B cell (primary cell): ENCODE data around the gene BTBD17. TPM values are rescaled to one million over a fixed set of nuclear protein-coding genes. Genes with fewer than 3 reads are reported as not detected.

Experiments used
- ATAC-seq: fragments of 200-7000 bp; cut with Tn5 transposase; one replicate; pipeline ENCODE4 v1.10.0; 2021; ENCODE audit warnings: low read depth, mild to moderate bottlenecking, moderate number of reproducible peaks, moderate library complexity
- CTCF ChIA-PET: fragments of 350-600 bp; sonication (Branson Sonifier 250); formaldehyde crosslinking; loops from one replicate; lab custom pipeline; 2021; ENCODE audit warnings: antibody characterized with exemption, inconsistent platforms; lab: Charles Lee
- POLR2A ChIA-PET: fragments of 350-600 bp; sonication (Branson Sonifier 250); formaldehyde crosslinking; loops from one replicate; lab custom pipeline; 2021; ENCODE audit warnings: antibody characterized with exemption; lab: Charles Lee
- DNase-seq: peaks from one replicate; pipeline ENCODE4 v3.0.0; 2013
- H2AFZ ChIP-seq: 2 replicates; pipeline ENCODE4 v1.6.1; 2012; ENCODE audit warnings: mild to moderate bottlenecking, low read depth, low read length; ENCODE audit not compliant: insufficient read depth, poor library complexity, severe bottlenecking
- H3K27ac ChIP-seq, 2 donors: 1 replicate in 1 of 2; 2 replicates in 1 of 2; pipeline ENCODE4 v1.5.1; 2012 to 2013; ENCODE audit warnings: low read length in 2 of 2, mild to moderate bottlenecking in 2 of 2, moderate library complexity in 1 of 2
- H3K27me3 ChIP-seq, 4 experiments: fragments of 200-600 bp in 1 of 4; sonication (generic) in 1 of 4; replicated peaks in 1 of 4; 1 replicate in 2 of 4; 2 replicates in 2 of 4; pipeline versions ENCODE4 v1.6.1 to v1.7.0; 2013 to 2016; ENCODE audit warnings: low read length in 3 of 4, mild to moderate bottlenecking in 2 of 4, mixed read lengths in 1 of 4, moderate library complexity in 1 of 4; ENCODE audit not compliant: insufficient read depth in 4 of 4, control insufficient read depth in 3 of 4; ENCODE audit errors: control extremely low read depth in 1 of 4
- H3K36me3 ChIP-seq, 2 experiments: replicated peaks in 1 of 2; 1 replicate in 1 of 2; 2 replicates in 1 of 2; pipeline versions ENCODE4 v1.6.1 to v1.7.1; 2013; ENCODE audit warnings: low read length in 1 of 2; ENCODE audit not compliant: insufficient read depth in 2 of 2, control insufficient read depth in 1 of 2; ENCODE audit errors: control extremely low read depth in 1 of 2, extremely low read depth in 1 of 2
- H3K4me1 ChIP-seq, 2 donors: fragments of 200-600 bp in 1 of 2; sonication (generic) in 1 of 2; 1 replicate in 1 of 2; 2 replicates in 1 of 2; pipeline versions ENCODE4 v1.5.1 to v1.6.1; 2013 to 2017; ENCODE audit warnings: low read length in 2 of 2; ENCODE audit not compliant: control insufficient read depth in 2 of 2, insufficient read depth in 2 of 2
- H3K4me2 ChIP-seq: replicated peaks from 2 replicates; pipeline ENCODE3; 2012; ENCODE audit warnings: mild to moderate bottlenecking, low read depth, low read length; ENCODE audit not compliant: poor library complexity, severe bottlenecking
- H3K4me3 ChIP-seq, 5 experiments: fragments of 200-600 bp in 1 of 5; sonication (generic) in 1 of 5; 1 replicate in 3 of 5; 2 replicates in 2 of 5; pipeline versions ENCODE4 v1.5.1 to v1.7.0; 2011 to 2016; ENCODE audit warnings: low read length in 4 of 5, mild to moderate bottlenecking in 4 of 5, low read depth in 2 of 5, control low read depth in 1 of 5, moderate library complexity in 1 of 5; ENCODE audit not compliant: insufficient read depth in 1 of 5; ENCODE audit errors: control extremely low read depth in 1 of 5, extremely low read depth in 1 of 5
- H3K79me2 ChIP-seq: fragments of 200-600 bp; sonication (generic); one replicate; pipeline ENCODE4 v1.6.0; 2016; ENCODE audit warnings: low read length; ENCODE audit not compliant: control insufficient read depth, insufficient read depth
- H3K9ac ChIP-seq: fragments of 200-600 bp; sonication (generic); 2 replicates; pipeline ENCODE4 v1.6.1; 2017; ENCODE audit warnings: mild to moderate bottlenecking, low read length, moderate library complexity
- H3K9me3 ChIP-seq, 3 donors: one replicate each; pipeline versions ENCODE4 v1.6.1 to v1.7.1; 2013; ENCODE audit warnings: low read length in 2 of 3; ENCODE audit not compliant: control insufficient read depth in 2 of 3, insufficient read depth in 1 of 3; ENCODE audit errors: control extremely low read depth in 1 of 3
- H4K20me1 ChIP-seq: 2 replicates; pipeline ENCODE4 v1.6.0; 2012; ENCODE audit warnings: mild to moderate bottlenecking, low read length; ENCODE audit not compliant: insufficient read depth, control insufficient read depth, poor library complexity, severe bottlenecking
- H3K27ac Mint-ChIP-seq: one replicate; pipeline ENCODE4 v1.8.0; 2021; ENCODE audit warnings: mixed read lengths
- H3K27me3 Mint-ChIP-seq: one replicate; pipeline ENCODE4 v1.8.0; 2021; ENCODE audit warnings: mixed read lengths
- H3K4me1 Mint-ChIP-seq: one replicate; pipeline ENCODE4 v1.8.0; 2021; ENCODE audit warnings: mixed read lengths
- H3K4me3 Mint-ChIP-seq: one replicate; pipeline ENCODE4 v1.8.0; 2021; ENCODE audit warnings: mixed read lengths
- H3K9me3 Mint-ChIP-seq: one replicate; pipeline ENCODE4 v1.8.0; 2022; ENCODE audit warnings: mixed read lengths; ENCODE audit not compliant: insufficient read depth
- CTCF ChIP-seq: fragments of 200-600 bp; IDR thresholded peaks from one replicate; pipeline ENCODE4 v1.8.0; 2022; ENCODE audit warnings: antibody characterized with exemption, mild to moderate bottlenecking
- EZH2 ChIP-seq: IDR thresholded peaks from 2 replicates; pipeline ENCODE4 v1.6.1; 2012; ENCODE audit warnings: borderline replicate concordance, low read depth, mild to moderate bottlenecking, moderate library complexity, low read length; ENCODE audit not compliant: insufficient read depth, poor library complexity, severe bottlenecking
- WGBS: methylation state at CpG from one replicate; pipeline ENCODE4 v1.1.5; 2013; ENCODE audit warnings: missing lambda C conversion rate; ENCODE audit not compliant: insufficient coverage; 5-methylcytosine and 5-hydroxymethylcytosine counted together
- intact Hi-C: fragments of 100-400 bp; cut with micrococcal nuclease; formaldehyde crosslinking; loops from one replicate; pipeline ENCODE4 v1.10.0; 2022
- polyA plus RNA-seq: library from polyadenylated mRNA; depleted of rRNA; stranded (reverse); fragments of >200 nt; gene quantifications from 2 replicates; pipeline ENCODE4 v1.2.3, GENCODE V29; 2012
- total RNA-seq, 2 donors: library from RNA; stranded (reverse); fragments of 120-200 nt in 1 of 2; gene quantifications; 1 replicate in 1 of 2; 2 replicates in 1 of 2; pipeline versions ENCODE4 v1.2.3 to v1.2.4, GENCODE V29; 2013 to 2022

BTBD17 gene
- total and polyA plus RNA-seq, 2 donors (not counting 1 experiment from before 2014, with no cell fraction given) = not detected

- 71% methylated on average over 4 of the region's 7 CpGs for WGBS
- CTCF ChIA-PET = no interaction called here
These were observed 29.5 kb downstream of the BTBD17 start for GRCh38 chr17:74332017-74332650.

More at GRCh38 chr17:74332017-74332650, 29.5 kb downstream of the BTBD17 start:
- intact Hi-C loops = no loop called here
- Mint-ChIP-seq H3K4me1 (no peaks in the 10 kb centered on the region), H3K27ac (no peak overlapping the region), H3K9me3 (no peaks in the 10 kb centered on the region), H3K4me3 (no peak overlapping the region), H3K27me3 (peaks cover 19% of the 10 kb centered on the region)
- no peak overlapping the region for H3K4me2 ChIP-seq
- TF ChIP-seq EZH2 = no peak
- no peak for TF ChIP-seq CTCF
- H3K9ac ChIP-seq = no peak overlapping the region
- no peaks in the 10 kb centered on the region for H3K4me1 ChIP-seq
- H3K27me3 ChIP-seq = peaks cover 0 to 13% (median under 1%) of the 10 kb centered on the region in 4 experiments
- H3K4me3 ChIP-seq = no peak overlapping the region
- H3K79me2 ChIP-seq = no peaks in the 10 kb centered on the region
- H3K36me3 ChIP-seq = no peaks in the 10 kb centered on the region
- ATAC-seq (no peak), DNase-seq (no peak)
- POLR2A ChIA-PET = no interaction called here
- peaks cover 0 to 15% (median 0%) of the 10 kb centered on the region in 3 donors for H3K9me3 ChIP-seq
- no peak overlapping the region for H3K27ac ChIP-seq
- no peak overlapping the region for H2AFZ ChIP-seq
- no peaks in the 10 kb centered on the region for H4K20me1 ChIP-seq
